Smooth muscle cell (in vitro differentiated cells): ENCODE results near the gene POLR3F. TPM values are rescaled to one million over a fixed set of nuclear protein-coding genes. Genes with fewer than 3 reads are reported as not detected.

Source experiments
- DNase-seq: peaks from one replicate; lab custom pipeline; 2025; ENCODE audit not compliant: unreplicated experiment; lab: John Stamatoyannopoulos, UW
- H2AFZ ChIP-seq: fragments of 200-600 bp; sonication (generic); 2 replicates; pipeline ENCODE4 v1.6.0; 2016; ENCODE audit warnings: antibody characterized with exemption, low read depth, mild to moderate bottlenecking
- H3F3A ChIP-seq: fragments of 200-600 bp; sonication (generic); 2 replicates; pipeline ENCODE4 v1.6.0; 2017; ENCODE audit warnings: antibody characterized with exemption, low read depth
- H3K27ac ChIP-seq: fragments of 200-600 bp; sonication (generic); 2 replicates; pipeline ENCODE4 v1.5.1; 2016; ENCODE audit warnings: low read depth, mild to moderate bottlenecking
- H3K27me3 ChIP-seq: fragments of 200-600 bp; sonication (generic); 2 replicates; pipeline ENCODE4 v1.6.1; 2016; ENCODE audit warnings: low read depth, mild to moderate bottlenecking
- H3K36me3 ChIP-seq: fragments of 200-600 bp; sonication (generic); 2 replicates; pipeline ENCODE4 v1.5.1; 2016; ENCODE audit warnings: low read depth
- H3K4me1 ChIP-seq: fragments of 200-600 bp; sonication (generic); 2 replicates; pipeline ENCODE4 v1.5.1; 2016; ENCODE audit warnings: low read depth
- H3K4me2 ChIP-seq: fragments of 200-600 bp; sonication (generic); 2 replicates; pipeline ENCODE4 v1.6.0; 2016; ENCODE audit warnings: mild to moderate bottlenecking
- H3K4me3 ChIP-seq: fragments of 200-600 bp; sonication (generic); 2 replicates; pipeline ENCODE4 v1.5.1; 2016; ENCODE audit warnings: mild to moderate bottlenecking
- H3K79me2 ChIP-seq: fragments of 200-600 bp; sonication (generic); 2 replicates; pipeline ENCODE4 v1.6.0; 2016; ENCODE audit warnings: low read depth, mild to moderate bottlenecking
- H3K9ac ChIP-seq: fragments of 200-600 bp; sonication (generic); 2 replicates; pipeline ENCODE4 v1.6.0; 2016; ENCODE audit warnings: low read depth
- H3K9me3 ChIP-seq: fragments of 200-600 bp; sonication (generic); replicated peaks from 2 replicates; pipeline ENCODE4 v1.5.1; 2016; ENCODE audit warnings: low read depth
- H4K20me1 ChIP-seq: fragments of 200-600 bp; sonication (generic); 2 replicates; pipeline ENCODE4 v1.6.0; 2016; ENCODE audit warnings: low read depth
- CTCF ChIP-seq: fragments of 200-600 bp; sonication (generic); IDR thresholded peaks from 2 replicates; pipeline ENCODE4 v1.5.1; 2017; ENCODE audit warnings: borderline replicate concordance, mild to moderate bottlenecking, antibody characterized with exemption; ENCODE audit not compliant: insufficient read depth, poor library complexity, severe bottlenecking
- WGBS: methylation state at CpG from one replicate; pipeline ENCODE4 v1.1.7; 2016; ENCODE audit warnings: low lambda C conversion rate; 5-methylcytosine and 5-hydroxymethylcytosine counted together
- polyA plus RNA-seq: library from polyadenylated mRNA; unstranded; fragments of >200 nt; fragmentation: Nextera tagmentation; extraction: Ambion mirVana; gene quantifications from 2 replicates; pipeline ENCODE4 v1.2.1, GENCODE V29; 2016
- total RNA-seq: library from RNA; depleted of rRNA; stranded (reverse); fragments of >200 nt; gene quantifications from 2 replicates; pipeline ENCODE4 v1.2.3, GENCODE V29; 2014

Gene POLR3F, protein sequence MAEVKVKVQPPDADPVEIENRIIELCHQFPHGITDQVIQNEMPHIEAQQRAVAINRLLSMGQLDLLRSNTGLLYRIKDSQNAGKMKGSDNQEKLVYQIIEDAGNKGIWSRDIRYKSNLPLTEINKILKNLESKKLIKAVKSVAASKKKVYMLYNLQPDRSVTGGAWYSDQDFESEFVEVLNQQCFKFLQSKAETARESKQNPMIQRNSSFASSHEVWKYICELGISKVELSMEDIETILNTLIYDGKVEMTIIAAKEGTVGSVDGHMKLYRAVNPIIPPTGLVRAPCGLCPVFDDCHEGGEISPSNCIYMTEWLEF
- 25.3 and 74.9 TPM in 2 replicates for total RNA-seq
- 7.8 and 8.1 TPM in 2 replicates for polyA plus RNA-seq

- peak; percentile 86 for DNase-seq
- Histone ChIP-seq H3K4me3 (peak within 1 kb of the TSS; percentile 86), H3K4me2 (peak within 1 kb of the TSS; percentile 97), H3K27me3 (no peaks in the 10 kb centered on the region), H3K4me1 (peaks cover 13% of the 10 kb centered on the region), H3K36me3 (no peaks in the 10 kb centered on the region), H3K79me2 (peaks cover 30% of the 10 kb centered on the region), H3K9ac (peak within 1 kb of the TSS; percentile 91), H3K9me3 (no peaks in the 10 kb centered on the region), H3K27ac (peak within 1 kb of the TSS; percentile 94), H4K20me1 (no peaks in the 10 kb centered on the region), H2AFZ (peak within 1 kb of the TSS; percentile 92), H3F3A (no peaks in the 10 kb centered on the region)
- no peak for TF ChIP-seq CTCF
- under 1% methylated on average over 57 of the region's 57 CpGs for WGBS
Observed at GRCh38 chr20:18466894-18467730, at the start of gene POLR3F, which contains the start of gene DZANK1. POLR3F (plus strand) TSS chr20:18467390; CDS start chr20:18467507, 117 bp downstream. DZANK1 (minus strand) TSS chr20:18467030; CDS start chr20:18465358, 1,672 bp downstream.

DNA sequence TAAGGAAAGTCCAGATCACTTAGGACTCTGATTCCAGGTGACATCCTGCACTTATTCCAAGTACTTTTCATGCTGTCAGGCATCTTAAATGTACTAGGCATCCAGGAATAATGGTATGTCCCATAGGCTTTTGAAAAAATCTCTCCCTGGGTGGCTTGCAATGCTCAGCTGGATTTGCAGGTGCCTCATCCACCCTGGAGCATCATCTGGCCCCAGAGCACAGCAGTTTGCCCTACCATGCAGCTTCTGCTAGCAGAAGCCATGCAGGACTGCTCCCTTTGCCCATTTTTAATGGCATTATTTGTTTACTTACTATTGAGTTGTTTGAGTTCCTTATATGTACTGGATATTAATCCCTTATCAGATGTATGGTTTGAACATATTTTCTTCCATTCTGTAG lies 45.6 kb upstream of the POLR3F start:
- no peak overlapping the region for H3K9ac ChIP-seq
- H3K27me3 ChIP-seq: no peaks in the 10 kb centered on the region
- DNase-seq: no peak

DNA sequence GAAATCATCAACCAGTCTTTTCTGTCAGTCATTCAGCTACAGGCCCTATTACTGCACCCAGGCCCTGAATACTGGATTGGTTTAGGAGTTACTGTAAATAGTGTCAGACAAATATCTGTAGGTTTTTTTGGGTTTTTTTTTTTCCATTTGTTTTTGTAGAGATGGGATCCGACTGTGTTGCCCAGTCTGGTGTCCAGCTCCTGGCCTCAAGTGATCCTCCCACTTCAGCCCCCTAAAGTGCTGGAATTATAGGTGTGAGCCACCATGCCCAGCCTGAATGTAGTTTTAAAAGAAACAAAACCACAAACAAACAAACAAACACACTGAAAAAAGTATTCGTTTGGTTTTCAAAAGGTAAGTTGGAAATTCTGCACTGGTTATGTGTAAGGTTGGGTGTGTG lies 40.0 kb upstream of the POLR3F start:
- no peaks in the 10 kb centered on the region for H3K79me2 ChIP-seq
- no peak overlapping the region for H3K4me2 ChIP-seq
- H3K36me3 ChIP-seq: no peaks in the 10 kb centered on the region
- H3F3A ChIP-seq: no peaks in the 10 kb centered on the region
- H2AFZ ChIP-seq: no peak overlapping the region
- H3K9me3 ChIP-seq: no peaks in the 10 kb centered on the region
- H3K9ac ChIP-seq: no peak overlapping the region
- H3K27me3 ChIP-seq: no peaks in the 10 kb centered on the region
- 94% methylated on average over 2 of the region's 2 CpGs for WGBS
- no peak overlapping the region for H3K27ac ChIP-seq
- no peaks in the 10 kb centered on the region for H3K4me1 ChIP-seq
- H4K20me1 ChIP-seq: no peaks in the 10 kb centered on the region
- H3K4me3 ChIP-seq: no peak overlapping the region
- no peak for DNase-seq
- no peak for TF ChIP-seq CTCF

More for the DNA sequence above, 45.6 kb upstream of the POLR3F start:
- H3F3A ChIP-seq: no peaks in the 10 kb centered on the region
- H3K4me1 ChIP-seq: peaks cover under 1% of the 10 kb centered on the region
- no peaks in the 10 kb centered on the region for H3K79me2 ChIP-seq
- no peak for TF ChIP-seq CTCF
- no peaks in the 10 kb centered on the region for H3K9me3 ChIP-seq
- no peak overlapping the region for H3K4me3 ChIP-seq
- no peak overlapping the region for H2AFZ ChIP-seq
- H3K4me2 ChIP-seq: no peak overlapping the region
- H4K20me1 ChIP-seq: no peaks in the 10 kb centered on the region
- H3K36me3 ChIP-seq: no peaks in the 10 kb centered on the region
- H3K27ac ChIP-seq: no peak overlapping the region
